NCI-H774 (cell line): Measurements from ENCODE around the gene FAAH.

ENCODE experiments used
- DNase-seq: peaks from one replicate; lab custom pipeline; 2025; lab: John Stamatoyannopoulos, UW

FAAH gene

DNA sequence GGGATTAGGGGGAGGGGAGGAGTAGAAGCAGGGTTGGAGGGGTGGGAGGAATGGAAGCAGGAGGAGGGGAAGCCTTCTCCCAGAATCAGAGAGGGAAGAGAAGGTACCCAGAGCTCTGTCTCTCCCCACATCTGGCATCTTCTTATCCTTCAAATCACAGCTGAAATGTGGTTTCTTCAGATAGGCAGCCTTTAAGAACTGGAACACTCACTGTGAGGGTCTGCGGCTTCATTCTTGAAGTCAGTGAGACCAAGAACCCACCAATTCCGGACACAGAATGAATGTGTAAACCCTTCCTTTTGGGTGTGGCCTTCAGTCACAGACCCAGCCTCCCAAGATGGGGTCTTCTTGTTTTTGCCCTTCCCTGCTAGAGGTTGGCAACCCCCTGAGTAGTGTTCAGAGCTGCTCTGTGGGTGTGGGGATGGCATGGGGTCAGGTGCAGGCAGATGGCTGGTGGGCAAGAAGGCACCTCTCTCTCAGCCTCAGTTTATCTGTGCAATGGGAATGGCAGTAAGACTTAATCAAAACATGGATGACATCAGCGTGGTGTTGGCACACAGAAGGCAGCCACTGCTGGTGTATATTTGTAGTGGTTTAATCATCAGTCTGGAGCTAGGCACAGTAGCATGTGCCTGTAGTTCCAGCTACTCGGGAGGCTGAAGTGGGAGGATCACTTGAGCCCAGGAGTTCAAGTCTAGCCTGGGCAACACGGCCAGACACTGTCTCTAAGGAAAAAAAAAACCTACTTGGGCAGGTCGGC lies 7.2 kb downstream of the FAAH start:
- DNase-seq: no peak

DNA sequence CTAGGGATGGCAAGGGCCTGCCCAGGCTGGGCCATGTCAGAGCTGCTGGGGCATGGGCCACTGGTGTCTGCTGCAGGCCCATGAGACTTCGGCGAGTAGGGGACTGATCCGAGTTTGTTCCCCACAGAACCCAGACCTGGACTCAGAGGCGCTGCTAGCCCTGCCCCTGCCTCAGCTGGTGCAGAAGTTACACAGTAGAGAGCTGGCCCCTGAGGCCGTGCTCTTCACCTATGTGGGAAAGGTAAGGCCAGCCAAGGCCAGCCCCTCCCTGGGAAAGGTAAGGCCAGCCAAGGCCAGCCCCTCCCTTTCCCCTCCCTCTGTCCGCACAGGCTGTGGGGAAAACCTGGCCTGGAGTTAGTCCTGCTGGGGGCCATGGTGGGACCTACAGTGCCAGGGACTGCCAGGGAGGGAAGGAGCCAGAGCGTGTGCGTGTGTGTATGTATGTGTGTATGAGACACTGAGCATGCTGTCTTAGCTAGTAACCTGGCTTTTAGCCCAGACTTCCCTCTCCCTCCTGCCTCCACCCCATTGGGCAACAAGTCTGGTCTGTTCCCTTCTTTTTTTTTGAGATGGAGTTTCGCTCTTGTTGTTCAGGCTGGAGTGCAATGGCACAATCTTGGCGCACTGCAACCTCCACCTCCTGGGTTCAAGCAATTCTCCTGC lies 8.0 kb downstream of the FAAH start:
- peak; percentile 70 for DNase-seq

DNA sequence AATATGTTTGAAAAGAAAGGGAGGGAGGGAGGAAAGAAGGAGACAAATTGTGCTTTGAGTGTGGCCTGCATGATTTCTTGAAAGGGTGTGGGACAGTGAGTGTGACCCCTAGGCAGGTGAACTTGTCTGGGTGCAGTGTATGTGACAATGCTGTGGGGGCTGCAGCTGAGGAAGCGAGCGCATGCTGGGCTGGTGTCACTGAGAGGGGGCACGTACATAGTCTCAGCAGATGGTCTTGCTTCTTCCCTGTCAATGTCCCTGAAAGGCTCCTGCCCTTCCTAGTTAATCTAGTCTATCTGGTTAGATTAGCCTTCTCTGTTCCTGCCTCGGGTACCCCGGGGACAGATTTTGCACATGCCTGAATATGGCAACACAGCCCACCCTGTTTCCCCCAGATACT lies 9.8 kb downstream of the FAAH start:
- DNase-seq: no peak

DNA sequence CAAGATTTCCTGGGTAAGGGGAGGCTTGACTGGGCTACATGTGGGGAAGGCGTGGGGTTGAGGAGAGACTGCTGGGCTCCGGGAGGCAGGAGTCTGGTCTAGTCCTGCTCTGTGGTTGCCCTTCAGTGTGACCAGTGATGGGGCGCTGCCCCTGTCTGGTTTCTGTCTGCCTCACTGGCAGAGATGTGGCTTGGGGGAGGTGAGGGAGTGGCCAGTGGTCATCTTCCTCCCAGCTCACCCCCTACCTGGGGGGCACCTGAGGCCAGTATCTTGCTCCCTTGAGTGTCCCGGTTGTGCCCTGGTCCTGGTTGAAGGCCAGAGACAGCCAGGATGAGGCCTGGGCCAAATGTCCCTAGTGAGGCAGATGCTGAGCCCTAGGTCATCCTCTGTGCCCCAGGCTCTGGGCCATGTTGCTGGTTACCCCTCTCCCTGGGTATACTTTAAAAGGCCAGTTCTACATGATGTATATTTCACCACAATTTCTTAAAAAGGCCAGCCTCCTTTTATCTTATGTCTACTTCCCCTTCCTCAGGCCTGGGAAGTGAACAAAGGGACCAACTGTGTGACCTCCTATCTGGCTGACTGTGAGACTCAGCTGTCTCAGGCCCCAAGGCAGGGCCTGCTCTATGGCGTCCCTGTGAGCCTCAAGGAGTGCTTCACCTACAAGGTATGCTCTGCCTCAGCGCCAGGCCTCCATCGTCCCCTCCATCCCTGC lies 10.5 kb downstream of the FAAH start:
- DNase-seq: no peak

DNA sequence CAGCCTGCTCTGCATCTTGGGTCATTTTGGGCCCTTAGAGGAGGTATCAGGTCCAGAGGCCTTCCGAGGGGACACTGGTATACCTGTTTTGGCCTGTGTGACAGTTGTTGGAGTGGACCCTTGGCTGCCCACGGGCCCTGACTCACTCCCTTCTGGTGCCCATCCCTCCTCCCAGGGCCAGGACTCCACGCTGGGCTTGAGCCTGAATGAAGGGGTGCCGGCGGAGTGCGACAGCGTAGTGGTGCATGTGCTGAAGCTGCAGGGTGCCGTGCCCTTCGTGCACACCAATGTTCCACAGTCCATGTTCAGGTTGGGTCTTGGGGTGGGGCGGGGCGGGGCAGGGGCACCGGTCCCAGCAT lies 11.1 kb downstream of the FAAH start:
- DNase-seq: no peak

DNA sequence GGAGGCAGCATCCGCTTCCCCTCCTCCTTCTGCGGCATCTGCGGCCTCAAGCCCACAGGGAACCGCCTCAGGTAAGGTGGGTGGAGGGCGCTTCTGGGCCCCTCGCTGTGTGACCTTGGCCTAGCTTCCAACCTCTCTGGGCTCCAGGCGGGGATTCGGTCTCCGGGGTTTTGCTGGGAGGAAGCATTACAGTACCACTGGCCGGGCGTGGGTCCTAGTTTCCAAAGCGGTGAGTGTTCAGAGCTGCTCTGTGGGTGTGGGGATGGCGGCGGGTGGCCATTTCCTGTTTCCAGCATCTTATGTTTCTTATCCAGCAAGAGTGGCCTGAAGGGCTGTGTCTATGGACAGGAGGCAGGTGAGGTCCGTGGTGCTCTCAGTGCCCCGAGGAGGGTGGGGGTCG lies 11.6 kb downstream of the FAAH start:
- no peak for DNase-seq

DNA sequence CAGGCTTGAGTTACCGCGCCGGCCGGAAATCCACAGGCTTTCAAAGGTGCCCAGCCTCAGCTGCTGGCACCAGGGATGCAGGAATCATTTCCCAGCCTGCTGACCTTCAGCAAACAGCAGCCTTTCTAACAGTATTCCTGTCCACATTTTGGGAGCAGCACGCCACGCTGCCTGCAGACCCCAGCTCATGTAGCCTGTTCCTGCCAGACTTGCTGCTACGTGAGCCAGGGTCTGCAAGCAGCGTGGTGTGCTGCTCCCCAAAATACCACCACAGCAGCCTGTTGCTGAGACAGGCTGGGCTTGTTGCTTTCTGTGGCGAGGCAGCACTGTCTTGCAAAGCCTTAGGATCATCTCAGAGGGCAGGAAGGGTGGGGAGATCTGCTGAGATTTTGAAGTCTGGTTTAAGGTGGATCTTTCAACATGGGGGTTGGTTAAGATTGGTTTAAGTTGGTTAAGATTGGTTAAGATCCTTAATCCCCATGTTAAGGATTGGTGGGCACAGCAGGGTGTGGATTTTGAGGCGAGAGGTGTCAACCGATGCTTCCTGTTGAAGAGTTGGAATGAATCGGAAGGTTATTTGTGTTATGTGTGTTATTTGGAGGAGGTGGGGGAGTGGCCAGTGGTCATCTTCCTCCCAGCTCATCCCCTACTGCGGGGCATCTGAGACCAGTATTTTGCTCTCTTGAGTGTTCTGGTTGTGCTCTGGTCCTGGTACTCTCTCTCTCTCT lies 12.9 kb downstream of the FAAH start:
- DNase-seq: no peak

DNA sequence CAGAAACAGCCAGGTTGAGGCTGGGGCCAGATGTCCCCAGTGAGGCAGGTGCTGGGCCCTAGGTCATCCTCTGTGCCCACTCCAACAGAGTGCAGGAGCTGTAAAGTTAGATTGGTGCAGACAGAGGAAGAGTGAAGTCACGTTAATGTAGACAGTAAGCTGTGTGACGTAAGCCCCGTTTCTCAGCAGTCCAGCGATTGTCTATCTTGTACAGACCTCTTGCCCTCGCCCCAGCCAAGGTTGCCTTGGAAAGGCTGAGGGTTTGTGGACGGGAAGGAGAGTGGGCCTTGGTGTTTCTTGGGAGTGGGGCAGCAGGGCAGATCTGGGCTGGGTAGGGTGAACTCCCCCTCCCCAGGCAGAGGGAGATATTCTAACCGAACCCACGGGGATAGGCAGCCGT lies 13.5 kb downstream of the FAAH start:
- DNase-seq: no peak

DNA sequence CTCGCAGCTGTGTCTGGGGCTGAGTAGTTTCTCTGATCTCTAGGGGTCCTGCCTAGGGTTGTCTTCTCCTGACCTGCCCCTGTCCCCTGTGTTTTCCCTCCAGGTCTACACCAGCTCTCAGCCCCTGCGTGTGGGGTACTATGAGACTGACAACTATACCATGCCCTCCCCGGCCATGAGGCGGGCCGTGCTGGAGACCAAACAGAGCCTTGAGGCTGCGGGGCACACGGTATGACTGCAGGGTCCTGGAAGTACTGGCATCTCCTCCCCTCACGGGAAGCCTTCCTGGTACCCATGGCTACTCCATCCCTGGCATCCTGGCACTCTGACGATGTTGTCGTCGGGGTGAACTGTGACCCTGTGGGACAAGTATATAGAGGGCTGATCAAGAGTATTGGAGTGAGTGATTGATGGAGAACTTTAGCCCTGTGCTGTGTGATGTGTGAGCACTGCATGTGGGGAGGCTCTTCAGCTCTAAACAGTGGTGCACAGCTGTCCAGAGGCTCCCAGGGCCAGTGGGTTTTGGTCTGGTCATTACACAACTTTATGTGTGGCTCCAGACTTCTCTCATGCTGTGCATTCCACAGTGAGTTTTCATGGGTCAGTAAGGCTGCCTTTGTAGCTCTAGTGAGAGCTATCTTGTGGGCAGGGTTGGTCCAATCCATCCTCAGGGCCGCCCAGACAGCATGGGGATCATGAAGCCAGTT lies 14.4 kb downstream of the FAAH start:
- DNase-seq: no peak

DNA sequence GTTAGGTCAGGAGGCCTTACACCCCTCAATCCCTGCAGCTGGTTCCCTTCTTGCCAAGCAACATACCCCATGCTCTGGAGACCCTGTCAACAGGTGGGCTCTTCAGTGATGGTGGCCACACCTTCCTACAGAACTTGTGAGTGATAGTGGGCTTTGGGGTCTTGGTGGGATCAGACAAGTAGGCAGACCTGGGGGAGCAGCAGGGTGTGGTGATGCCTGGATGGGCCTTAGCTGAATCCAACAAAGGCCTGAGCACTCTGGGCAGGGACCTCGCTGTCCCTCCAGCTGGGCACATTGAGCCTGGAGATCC lies 14.9 kb downstream of the FAAH start:
- DNase-seq: no peak

DNA sequence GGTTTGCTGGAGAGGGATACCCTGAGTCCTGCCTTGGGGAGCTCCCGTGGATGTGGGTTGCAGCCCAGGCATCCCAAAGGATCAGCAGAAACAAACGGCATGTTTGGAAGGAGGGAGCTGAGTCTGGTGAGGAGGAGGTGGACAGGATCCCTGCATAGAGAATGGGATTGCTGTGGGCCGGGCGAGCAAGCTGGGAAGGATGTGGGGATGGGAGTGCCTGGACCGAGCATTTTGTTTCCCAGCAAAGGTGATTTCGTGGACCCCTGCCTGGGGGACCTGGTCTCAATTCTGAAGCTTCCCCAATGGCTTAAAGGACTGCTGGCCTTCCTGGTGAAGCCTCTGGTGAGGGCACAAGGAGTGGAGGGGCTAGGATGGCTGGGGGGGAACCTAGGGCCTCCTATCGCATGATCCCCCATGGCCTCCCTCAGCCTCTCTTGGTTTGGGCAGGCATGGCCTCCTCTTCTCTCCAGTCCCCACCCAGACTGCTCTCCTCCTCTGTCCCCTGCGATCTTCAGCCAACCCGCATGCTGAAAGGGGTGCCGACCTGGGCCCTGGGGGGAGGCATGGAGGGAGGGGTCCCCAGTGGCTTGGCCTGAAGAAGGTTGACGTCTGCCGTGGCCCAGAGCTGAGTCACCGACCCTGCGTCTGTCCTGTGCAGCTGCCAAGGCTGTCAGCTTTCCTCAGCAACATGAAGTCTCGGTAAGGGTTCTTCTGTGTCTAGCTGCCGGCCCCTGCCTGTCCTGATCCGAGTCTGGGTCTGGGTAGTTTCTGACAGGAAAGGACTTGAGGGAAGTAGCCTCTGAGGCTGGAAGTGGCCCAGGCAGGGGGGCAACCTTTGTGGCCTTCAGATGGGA lies 16.3 kb downstream of the FAAH start:
- no peak for DNase-seq

DNA sequence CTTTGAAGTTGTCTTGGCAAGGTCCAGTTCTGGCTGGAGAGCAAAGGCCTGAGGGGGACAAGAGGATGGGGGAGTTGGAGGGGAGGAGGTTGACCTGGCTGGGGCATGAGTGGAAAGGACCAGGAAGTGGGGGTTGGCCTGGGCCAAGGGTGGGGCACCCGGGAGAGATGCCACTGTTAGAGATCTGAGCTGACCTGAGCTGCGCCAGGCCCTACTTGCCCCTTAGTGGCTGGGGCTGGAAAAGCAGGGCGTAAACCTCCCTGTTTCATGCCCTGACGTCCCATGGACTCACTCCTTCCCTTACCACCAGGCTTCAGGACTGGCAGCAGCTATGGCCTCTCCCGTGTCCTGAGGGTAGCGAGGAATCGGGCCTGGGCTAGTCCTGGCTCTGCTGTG lies 16.9 kb downstream of the FAAH start:
- no peak for DNase-seq

DNA sequence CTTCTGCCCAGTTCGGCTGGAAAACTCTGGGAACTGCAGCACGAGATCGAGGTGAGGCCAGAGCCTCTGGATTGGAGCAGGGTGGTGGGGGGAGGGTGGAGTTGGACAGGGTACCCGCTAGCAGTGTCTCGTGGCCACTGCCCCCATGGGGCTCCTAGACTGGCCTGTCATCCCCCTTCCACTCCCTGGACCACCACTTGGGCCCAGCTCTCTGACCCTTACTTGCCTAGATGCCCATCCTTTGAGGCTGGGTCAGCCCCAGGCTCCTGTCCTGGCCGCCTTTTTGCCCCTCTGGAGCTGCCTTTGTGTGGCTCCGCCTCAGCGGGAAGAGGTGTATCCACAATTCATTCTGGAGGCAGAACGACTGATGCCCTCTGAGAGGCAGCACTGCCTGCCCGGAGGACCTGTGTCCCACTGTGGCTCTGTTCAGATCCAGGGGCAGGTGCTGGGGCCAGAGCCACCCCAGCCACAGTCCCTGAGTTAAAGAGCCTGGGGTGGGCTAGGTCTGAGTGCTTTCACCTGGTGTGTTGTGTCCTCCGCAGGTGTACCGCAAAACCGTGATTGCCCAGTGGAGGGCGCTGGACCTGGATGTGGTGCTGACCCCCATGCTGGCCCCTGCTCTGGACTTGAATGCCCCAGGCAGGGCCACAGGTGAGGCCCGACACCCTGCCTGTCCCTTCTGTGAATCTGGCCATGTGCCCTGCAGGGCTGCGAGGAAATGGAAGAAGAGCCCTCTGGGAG lies 17.7 kb downstream of the FAAH start:
- DNase-seq: no peak

DNA sequence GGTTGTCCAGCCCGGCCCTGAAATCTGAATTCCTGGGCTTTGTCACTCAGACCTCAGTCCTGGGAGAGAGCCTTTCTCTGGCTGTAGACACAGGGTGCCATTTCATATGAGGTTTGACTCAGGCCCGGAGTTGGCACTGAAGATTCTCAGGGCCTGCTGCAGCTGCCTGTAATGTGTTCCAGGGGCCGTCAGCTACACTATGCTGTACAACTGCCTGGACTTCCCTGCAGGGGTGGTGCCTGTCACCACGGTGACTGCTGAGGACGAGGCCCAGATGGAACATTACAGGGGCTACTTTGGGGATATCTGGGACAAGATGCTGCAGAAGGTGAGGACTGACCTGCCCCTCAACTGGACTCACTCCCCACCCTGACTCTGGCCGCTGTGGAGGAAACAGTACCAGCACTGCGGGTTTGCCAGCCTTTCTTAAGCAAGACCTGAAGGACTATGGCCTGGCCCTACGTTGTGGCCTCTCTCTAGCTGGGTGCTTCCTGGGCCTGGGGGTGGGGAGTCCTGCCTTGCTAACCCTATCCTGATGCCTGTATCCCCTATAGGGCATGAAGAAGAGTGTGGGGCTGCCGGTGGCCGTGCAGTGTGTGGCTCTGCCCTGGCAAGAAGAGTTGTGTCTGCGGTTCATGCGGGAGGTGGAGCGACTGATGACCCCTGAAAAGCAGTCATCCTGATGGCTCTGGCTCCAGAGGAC lies 18.9 kb downstream of the FAAH start:
- no peak for DNase-seq

DNA sequence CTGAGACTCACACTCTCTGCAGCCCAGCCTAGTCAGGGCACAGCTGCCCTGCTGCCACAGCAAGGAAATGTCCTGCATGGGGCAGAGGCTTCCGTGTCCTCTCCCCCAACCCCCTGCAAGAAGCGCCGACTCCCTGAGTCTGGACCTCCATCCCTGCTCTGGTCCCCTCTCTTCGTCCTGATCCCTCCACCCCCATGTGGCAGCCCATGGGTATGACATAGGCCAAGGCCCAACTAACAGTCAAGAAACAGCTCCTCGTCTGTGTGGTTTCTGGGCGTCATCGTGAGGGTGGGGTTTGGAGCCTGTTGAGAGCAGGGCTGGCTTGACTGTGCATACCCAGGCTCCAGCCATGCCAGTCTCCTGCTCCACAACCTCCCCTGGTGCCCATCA lies 19.5 kb downstream of the FAAH start:
- no peak for DNase-seq

DNA sequence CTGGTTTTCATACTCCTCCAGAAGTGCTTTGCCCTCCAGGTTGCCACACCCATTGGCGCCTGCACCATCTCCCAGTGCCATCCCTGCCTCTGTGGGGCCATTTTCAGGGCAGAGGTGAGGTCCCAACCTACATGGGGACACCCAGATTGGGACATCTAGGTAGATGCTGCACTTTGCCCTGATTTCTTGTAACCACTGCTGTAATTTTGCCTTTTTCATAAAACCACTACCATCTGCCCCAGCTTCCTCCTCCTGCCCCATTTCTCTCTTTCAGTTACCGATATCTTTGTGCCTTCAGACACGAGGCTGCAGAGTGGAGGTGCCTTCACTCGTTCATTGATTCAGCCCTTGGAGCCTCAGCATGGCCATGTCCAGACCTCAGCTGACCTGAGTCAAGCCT lies 21.4 kb downstream of the FAAH start:
- DNase-seq: no peak

DNA sequence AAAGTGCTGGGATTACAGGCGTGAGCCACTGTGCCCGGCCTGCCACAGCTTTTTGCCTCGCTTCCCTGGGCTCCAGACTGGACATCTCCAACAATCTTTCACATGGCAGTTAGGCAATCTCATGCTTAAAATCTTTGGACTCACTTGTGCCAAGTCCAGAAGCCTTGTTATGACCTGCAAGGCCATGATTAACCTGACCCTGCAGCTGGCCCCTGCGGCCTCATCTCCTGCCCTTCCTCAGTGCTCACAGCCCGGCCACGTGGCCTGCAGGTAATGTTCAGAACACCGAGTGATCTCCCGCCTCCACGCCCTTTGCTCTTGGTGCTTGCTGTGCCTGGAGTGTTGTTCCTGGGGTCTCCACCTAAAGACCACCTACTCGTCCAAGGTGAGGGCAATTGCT lies 24.9 kb downstream of the FAAH start:
- DNase-seq: no peak

DNA sequence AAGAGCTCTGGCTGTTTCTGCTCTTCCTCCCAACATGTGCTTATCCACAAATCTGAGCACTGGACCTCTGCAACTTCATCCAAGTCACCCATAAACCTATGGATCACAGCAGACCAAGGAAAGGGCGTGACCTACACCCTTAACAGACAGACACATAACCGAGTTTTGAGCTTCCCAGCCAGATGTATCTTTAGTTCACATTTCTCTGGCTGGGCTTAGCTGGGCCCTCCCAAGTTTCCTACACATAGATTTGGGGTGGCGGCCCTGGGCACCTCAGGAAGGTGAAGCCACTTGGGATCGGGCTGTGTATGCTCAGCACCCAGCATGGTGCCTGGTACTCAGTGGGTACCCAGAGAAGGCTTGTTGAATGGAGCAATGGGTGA lies 26.4 kb downstream of the FAAH start:
- no peak for DNase-seq

DNA sequence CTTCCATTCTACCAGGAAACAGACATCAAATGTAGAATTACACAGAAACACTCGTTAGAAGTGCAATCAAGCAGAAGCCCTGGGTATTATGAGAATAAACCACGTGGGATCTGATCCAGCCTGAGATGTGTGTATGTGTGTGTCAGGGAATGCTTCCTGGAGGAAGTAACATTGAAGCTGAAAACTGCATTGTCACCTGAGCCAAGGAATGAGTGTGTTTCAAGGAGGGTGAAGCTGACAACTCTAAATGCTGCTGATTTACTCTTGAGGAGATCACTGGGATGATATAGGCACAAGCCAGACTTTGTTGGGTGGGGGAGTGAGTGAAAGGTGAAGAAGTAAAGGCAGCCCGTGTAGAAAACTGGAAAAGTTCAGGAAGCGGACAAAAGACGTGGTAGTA lies 27.6 kb downstream of the FAAH start:
- DNase-seq: no peak

DNA sequence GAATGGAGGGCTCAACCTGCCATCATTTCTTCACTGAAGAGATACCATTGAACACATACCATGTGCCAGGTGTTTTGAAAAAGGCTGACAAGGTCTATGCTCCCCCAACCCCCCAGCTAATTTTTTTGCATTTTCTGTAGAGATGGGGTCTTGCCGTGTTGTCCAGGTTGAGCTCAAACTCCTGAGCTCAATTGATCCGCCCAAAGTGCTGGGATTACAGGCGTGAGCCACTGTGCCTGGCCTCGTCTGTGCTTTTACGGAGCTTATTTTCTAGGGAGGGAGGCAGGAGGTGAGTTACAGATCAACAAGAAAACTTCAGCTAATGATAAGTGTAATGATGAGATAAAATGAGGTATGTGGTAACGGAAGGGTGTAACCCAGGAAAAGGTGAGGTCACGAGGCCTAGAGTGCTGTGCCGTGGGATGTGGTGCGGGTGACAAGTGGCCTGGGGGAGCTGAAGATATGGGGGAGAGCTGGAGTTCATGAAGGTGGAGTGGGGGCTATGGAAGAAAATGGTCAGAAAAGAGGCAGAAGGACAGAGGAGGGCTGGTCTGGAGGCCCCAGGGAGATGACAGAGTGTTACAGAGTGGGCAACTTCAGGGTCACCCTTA lies 28.2 kb downstream of the FAAH start:
- DNase-seq: no peak
